Neural cell (in vitro differentiated cells): ENCODE data around the gene HERPUD2.

ENCODE experiments used
- EP300 ChIP-seq: fragments of 450-650 bp; conservative IDR thresholded peaks from 2 replicates; pipeline ENCODE4 v1.6.1; 2014; ENCODE audit warnings: antibody characterized with exemption, mild to moderate bottlenecking, moderate library complexity; ENCODE audit not compliant: poor library complexity, severe bottlenecking
- EZH2 ChIP-seq: fragments of 200-600, 300-800 bp; shearing (Covaris generic), sonication (generic); IDR thresholded peaks from 2 replicates; pipeline ENCODE4 v1.6.1; 2014; ENCODE audit warnings: antibody characterized with exemption, low read length, borderline replicate concordance, mild to moderate bottlenecking; ENCODE audit not compliant: insufficient read depth, poor library complexity, severe bottlenecking
- POLR2AphosphoS5 ChIP-seq: IDR thresholded peaks from 2 replicates; pipeline ENCODE4 v1.6.1; 2012
- RAD21 ChIP-seq: fragments of 450-650 bp; conservative IDR thresholded peaks from 2 replicates; pipeline ENCODE4 v1.6.1; 2014; ENCODE audit warnings: antibody characterized with exemption, mild to moderate bottlenecking, moderate library complexity
- REST ChIP-seq: IDR thresholded peaks from 2 replicates; pipeline ENCODE4 v1.6.1; 2012; ENCODE audit warnings: borderline replicate concordance
- TF ChIP-seq, protein P1 (sequence below): fragments of 450-650 bp; IDR thresholded peaks from 2 replicates; pipeline ENCODE4 v1.5.1; 2014; ENCODE audit warnings: antibody characterized with exemption, mild to moderate bottlenecking, moderate library complexity; ENCODE audit not compliant: poor library complexity, severe bottlenecking

GRCh38 chr7:35593899-35594298 lies 101.0 kb downstream of the HERPUD2 start:
- TF ChIP-seq, protein P1, sequence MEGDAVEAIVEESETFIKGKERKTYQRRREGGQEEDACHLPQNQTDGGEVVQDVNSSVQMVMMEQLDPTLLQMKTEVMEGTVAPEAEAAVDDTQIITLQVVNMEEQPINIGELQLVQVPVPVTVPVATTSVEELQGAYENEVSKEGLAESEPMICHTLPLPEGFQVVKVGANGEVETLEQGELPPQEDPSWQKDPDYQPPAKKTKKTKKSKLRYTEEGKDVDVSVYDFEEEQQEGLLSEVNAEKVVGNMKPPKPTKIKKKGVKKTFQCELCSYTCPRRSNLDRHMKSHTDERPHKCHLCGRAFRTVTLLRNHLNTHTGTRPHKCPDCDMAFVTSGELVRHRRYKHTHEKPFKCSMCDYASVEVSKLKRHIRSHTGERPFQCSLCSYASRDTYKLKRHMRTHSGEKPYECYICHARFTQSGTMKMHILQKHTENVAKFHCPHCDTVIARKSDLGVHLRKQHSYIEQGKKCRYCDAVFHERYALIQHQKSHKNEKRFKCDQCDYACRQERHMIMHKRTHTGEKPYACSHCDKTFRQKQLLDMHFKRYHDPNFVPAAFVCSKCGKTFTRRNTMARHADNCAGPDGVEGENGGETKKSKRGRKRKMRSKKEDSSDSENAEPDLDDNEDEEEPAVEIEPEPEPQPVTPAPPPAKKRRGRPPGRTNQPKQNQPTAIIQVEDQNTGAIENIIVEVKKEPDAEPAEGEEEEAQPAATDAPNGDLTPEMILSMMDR: no peak
- TF ChIP-seq EP300: no peak
- TF ChIP-seq POLR2AphosphoS5: no peak
- no peak for TF ChIP-seq EZH2
- TF ChIP-seq REST: no peak
- no peak for TF ChIP-seq RAD21
